Activated CD4-positive, CD25-positive, alpha-beta regulatory T cell treated with anti-CD3 and anti-CD28 coated beads, Interleukin-2, amount 50 U/mL, for 16 hours (primary cell): Measurements from ENCODE around the gene UNC5C.
"Not testable (repeated sequence)": the region's sequence is repeated elsewhere in the genome, so short reads cannot be mapped to it uniquely, and the experiment has no call there.

ENCODE experiments used
- DNase-seq: peaks from one replicate; pipeline ENCODE4 v3.0.0-alpha.2; 2020; ENCODE audit warnings: low read depth, low spot score

UNC5C gene

DNA sequence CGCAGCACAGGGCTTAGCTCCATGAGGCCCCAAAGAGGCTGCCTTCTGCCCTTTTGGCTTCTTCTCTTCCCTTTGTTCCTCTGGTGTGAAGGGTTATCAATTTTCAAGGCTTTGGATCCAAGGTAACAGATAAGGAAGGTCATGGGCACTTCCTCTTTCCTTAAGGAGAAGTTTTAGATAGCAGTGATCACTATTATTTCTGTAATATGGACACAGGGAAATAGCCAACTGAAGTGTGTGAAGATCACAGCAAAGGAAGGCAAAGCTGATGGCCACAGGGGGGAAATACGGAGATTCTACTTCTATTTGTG lies 366.8 kb downstream of the UNC5C start:
- no peak for DNase-seq

DNA sequence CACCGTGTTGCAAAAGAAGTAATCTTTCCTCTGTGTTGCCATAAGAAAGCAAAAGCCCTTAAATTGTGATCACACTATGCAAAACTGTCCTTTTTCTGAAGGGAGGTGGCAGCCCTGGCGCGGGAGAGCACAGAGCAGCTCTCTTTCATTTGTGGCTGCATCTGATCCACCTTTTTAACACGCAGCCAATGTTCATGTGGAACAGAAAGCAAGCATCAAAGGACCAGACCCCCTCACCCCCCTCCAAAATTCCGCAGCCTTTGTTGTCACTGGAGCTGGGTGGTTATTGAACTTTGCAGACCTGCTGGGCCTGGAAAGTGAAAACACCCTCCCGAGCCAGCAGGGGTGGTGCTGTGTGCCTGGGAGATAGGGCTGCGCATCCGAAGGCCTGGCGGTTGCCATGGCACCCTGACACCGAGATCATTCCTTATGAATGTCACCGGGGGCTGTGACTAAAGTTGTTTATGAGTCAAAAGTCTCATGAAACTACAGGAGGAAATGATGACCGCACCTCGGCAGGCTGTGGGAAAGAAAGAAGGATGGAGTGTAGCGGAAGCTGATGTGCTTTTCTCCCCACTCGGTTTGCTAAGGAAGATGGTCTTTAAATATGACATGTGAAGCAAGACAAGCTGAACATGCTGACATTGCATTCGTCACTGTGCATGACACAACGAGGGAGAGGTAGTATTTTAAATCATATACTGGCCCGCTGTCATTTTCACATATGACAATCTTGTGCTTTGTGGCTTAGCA lies 367.4 kb downstream of the UNC5C start:
- DNase-seq, result no peak

DNA sequence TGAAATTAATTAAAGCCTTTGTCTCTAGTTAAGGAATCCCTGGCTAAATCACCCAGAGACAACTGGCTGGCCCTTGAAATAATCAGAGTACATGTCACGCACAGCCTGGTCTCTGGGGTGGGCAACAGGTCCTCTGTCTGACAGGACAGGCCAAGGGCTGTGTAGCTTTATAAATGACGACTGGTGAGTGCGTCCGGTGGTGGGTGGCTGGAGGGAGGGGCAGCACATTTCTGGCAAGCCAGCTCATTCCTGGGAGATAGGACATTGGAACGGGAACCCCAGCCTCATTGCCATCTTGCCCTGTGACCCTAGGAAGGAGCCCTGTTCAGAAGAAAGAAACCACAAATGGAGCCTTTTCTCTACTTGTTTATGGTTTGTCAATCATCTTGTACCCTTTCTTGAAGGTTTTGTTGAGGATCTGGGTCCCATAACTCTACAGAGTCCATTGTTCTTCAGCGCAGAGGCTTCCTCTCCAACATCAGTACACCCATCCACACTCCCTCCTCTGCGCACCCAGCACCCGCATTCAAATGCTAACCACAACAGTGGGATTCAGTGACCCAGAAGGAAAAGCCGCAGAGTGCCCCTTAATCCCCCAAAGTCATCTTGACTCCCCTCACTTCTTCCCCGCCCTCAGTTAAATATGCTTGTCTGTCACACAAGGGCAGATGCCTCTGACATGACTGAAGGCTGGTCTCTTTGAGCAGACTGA lies 368.1 kb downstream of the UNC5C start:
- no peak for DNase-seq

GRCh38 chr4:95178938-95179337 lies 369.8 kb downstream of the UNC5C start:
- no peak for DNase-seq

GRCh38 chr4:95171377-95171776 lies 377.4 kb downstream of the UNC5C start:
- DNase-seq, result not testable (repeated sequence)

DNA sequence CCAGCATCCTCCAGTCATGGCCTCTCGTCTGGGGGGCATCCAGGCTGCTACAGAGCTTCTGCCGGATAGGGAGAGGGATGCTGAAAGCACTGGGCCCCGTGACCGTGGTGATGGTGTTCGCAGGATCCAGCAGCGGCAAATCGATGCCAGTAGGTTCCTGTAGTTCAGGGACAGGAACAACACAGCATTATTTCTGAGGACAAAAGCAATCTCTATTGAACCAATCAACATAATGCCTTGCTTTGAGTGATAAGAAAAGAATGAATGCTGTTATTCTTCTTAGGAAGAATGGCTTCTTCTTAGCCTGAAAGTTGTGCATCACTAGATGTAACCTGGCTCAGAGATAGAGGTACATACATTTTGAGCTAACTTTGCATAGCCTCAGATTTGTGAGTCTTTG lies 378.6 kb downstream of the UNC5C start:
- DNase-seq, result no peak

DNA sequence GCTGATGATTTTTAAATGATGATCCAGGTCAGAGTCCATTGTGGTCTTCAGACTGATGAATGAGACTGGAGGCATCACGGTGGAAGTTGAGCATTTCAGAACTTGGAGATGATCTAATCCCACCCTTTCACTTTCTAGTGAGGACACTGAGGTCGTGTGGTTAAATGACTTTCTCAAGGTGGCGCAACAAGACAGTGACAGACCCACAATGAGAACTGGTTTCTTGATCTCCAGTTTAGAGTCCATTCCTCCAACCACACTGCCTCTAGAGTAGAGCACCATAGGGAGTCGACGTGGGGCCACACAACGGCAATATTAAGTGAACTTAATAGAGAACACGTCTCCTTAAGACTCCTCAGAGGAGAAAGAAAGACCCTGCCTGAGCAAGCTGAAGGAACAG lies 381.0 kb downstream of the UNC5C start:
- DNase-seq, result no peak

GRCh38 chr4:95165926-95166524 lies 382.7 kb downstream of the UNC5C start:
- no peak for DNase-seq

- no peak for DNase-seq
Observed at GRCh38 chr4:95162867-95163266, 385.9 kb downstream of the UNC5C start.

- no peak for DNase-seq
Observed at GRCh38 chr4:95161781-95162469, 386.8 kb downstream of the UNC5C start.

- no peak for DNase-seq
Observed at GRCh38 chr4:95159384-95159783, 389.4 kb downstream of the UNC5C start.

DNA sequence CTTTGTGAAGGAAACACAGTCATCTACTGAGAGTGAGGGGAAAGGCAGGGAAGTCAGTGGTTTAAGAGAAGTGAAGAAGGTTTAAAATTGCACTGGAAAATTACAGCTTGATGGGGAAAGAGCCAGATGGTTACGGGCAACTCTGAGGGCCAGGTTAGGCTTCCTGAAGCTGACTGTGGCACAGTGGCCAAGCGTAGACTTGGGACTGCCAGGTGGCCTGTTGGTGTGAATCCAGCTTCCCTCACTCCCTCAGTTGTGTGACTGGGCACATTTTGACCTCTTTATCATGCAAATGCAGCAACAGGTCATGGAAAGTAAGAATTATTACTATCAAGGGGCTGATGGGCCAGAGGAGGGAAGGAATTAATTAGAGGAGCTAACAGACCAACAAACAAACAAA lies 390.1 kb downstream of the UNC5C start:
- DNase-seq, result no peak

- DNase-seq, result no peak
Observed at GRCh38 chr4:95158045-95158444, 390.7 kb downstream of the UNC5C start.

DNA sequence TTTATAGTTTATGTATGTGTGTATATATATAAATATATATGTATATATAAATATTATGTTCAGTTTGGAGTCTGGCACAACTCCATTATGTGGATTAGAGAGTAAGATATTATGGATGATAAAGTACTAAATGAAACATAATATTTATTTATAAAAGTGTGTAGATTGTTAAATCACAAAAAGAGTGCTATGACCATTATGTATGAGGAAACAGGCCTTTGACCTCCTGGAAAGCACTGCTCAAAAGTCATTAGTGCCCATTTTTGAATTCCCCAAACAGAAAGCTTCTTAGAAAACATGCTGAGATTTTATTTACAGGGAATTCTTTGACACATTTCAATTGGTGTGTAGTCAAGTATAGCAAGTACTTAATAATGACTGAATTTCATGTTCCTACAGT lies 391.2 kb downstream of the UNC5C start:
- DNase-seq, result no peak

GRCh38 chr4:95156452-95156765 lies 392.4 kb downstream of the UNC5C start:
- DNase-seq, result no peak

DNA sequence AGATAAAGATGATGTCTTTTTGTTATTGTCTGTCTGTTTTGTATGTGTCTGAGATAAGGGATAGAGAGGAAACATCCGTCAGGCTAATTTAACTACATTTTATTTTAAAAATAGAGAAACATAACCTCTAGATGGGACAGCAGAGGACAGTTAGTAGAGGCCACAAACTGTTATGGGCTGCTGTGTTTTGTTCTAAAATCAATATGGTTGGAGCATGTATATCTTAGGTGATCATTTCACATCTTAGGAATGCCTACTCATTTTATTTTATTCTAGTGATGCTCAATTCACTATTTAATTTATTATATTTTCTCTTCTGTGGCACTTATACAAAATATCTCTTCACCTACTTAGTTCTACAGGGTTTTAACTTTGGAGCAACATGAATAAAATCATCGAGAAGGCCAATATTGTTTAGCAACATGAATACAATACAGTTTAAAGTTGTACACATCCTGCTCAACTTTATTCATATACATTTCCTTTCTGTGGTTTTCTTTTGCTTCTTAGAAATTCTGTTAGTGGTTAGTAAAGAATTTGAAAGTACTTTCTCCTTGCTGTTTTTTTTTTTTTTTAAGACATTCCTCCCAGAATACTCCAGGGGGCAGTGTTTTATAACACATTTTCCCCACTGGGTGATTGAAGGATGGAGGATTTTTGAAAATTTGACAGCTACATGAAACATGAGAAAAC lies 392.9 kb downstream of the UNC5C start:
- DNase-seq, result no peak

GRCh38 chr4:95153182-95153581 lies 395.6 kb downstream of the UNC5C start:
- DNase-seq, result no peak

- no peak for DNase-seq
Observed at GRCh38 chr4:95151255-95151654, 397.5 kb downstream of the UNC5C start.

DNA sequence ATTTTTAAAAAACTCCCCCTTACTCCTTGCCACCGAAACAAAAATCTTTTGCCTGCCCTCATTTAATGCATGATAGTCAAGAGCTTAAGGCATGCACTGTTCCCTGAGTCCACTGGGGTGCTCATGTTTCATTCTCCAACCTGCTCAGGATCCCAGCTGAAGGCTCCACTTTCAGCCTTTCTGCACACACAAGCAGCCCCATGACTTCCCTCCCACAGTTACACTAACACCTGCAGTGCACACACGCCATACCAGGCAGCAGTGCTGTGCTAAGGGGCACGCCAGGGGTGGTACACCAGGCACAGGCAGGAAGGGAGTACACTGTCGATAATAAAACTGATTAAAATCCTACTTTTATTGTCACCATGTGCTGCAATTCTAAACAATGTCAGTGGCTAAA lies 405.8 kb downstream of the UNC5C start:
- no peak for DNase-seq

DNA sequence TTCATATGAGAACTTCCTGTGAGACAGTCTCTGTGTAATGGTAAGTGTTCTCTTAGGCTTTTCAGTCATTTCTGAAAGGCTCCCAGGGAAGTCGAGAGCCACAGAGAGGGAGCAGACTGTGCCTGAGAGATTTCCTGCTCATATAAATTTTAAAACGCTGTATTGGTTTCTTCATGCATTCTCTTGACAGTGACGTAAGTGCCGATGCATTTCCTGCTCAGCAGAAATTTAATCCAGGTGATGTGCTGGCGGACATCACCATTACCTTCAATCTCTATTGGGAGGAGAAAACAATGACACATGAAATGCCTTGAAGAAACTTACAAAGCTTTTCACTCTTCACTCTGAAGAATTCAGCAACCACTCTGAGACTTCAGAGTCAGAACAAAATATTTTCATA lies 407.4 kb downstream of the UNC5C start:
- DNase-seq, result no peak

DNA sequence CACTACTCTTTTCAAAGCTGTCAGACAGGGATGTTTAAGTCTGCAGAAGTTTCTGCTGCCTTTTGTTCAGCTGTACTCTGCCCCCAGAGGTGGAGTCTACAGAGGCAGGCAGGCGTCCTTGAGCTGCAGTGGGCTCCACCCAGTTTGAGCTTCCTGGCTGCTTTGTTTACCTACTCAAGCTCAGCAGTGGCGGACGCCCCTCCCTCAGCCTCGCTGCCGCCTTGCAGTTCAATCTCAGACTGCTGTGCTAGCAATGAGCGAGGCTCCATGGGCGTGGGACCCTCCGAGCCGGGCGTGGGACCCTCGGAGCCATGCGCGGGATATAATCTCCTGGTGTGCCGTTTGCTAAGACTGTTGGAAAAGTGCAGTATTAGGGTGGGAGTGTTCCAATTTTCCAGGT lies 409.3 kb downstream of the UNC5C start:
- DNase-seq, result not testable (repeated sequence)

DNA sequence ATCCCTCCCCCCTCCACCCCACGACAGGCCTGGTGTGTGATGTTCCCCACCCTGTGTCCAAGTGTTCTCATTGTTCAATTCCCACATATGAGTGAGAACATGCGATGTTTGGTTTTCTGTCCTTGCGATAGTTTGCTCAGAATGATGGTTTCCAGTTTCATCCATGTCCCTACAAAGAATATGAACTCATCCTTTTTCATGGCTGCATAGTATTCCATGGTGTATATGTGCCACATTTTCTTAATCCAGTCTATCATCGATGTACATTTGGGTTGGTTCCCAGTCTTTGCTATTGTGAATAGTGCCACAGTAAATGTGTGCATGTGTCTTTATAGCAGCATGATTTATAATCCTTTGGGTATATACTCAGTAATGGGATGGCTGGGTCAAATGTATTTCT lies 414.8 kb downstream of the UNC5C start:
- not testable (repeated sequence) for DNase-seq
